Esophagus squamous epithelium (tissue), 5 donors: ENCODE measurements around the gene MGMT. TPM values are rescaled to one million over a fixed set of nuclear protein-coding genes. Genes with fewer than 3 reads are reported as not detected.

Source experiments
- DNase-seq: peaks from one replicate; lab custom pipeline; 2025; lab: John Stamatoyannopoulos, UW
- H3K27ac ChIP-seq, 4 donors: fragments of 200-600 bp; sonication (generic); one replicate each; pipeline ENCODE4 v1.5.1; 2016 to 2019; ENCODE audit warnings: mild to moderate bottlenecking in 1 of 4
- H3K27me3 ChIP-seq, 4 donors: fragments of 200-600 bp; sonication (generic); 1 replicate in 3 of 4; 2 replicates in 1 of 4; pipeline versions ENCODE4 v1.5.1 to v1.6.0; 2017 to 2021; ENCODE audit warnings: antibody characterized with exemption in 1 of 4
- H3K36me3 ChIP-seq, 3 donors: fragments of 200-600 bp; sonication (generic); one replicate each; pipeline ENCODE4 v1.5.1; 2016 to 2019
- H3K4me1 ChIP-seq, 3 donors: fragments of 200-600 bp; sonication (generic); one replicate each; pipeline ENCODE4 v1.5.1; 2017 to 2019
- H3K4me3 ChIP-seq, 4 donors: fragments of 200-600 bp; sonication (generic); 1 replicate in 3 of 4; 2 replicates in 1 of 4; pipeline ENCODE4 v1.5.1; 2016 to 2019; ENCODE audit warnings: mild to moderate bottlenecking in 2 of 4, moderate library complexity in 1 of 4
- H3K9me3 ChIP-seq, 3 donors: fragments of 200-600 bp; sonication (generic); one replicate each; pipeline ENCODE4 v1.5.1; 2016 to 2019
- POLR2A ChIP-seq, 4 donors: fragments of 450-650 bp; IDR thresholded peaks; one replicate each; pipeline ENCODE4 v1.6.1; 2017; ENCODE audit warnings: antibody characterized with exemption in 4 of 4, mild to moderate bottlenecking in 4 of 4, moderate library complexity in 3 of 4
- WGBS, 2 donors: methylation state at CpG; one replicate each; pipeline ENCODE4 v1.1.5; 2018; 5-methylcytosine and 5-hydroxymethylcytosine counted together
- intact Hi-C: fragments of 100-400 bp; cut with DNase I; formaldehyde crosslinking; loops from one replicate; pipeline ENCODE4 v1.15.0; 2022
- total RNA-seq, 4 donors: library from RNA; depleted of rRNA; stranded (reverse); fragments of >200 nt; gene quantifications; one replicate each; pipeline ENCODE4 v1.1.0, GENCODE V29; 2016
- TF ChIP-seq, protein P1 (sequence below), 6 experiments: fragments of 450-650 bp in 4 of 6; fragments of 200-600 bp in 2 of 6; sonication (generic) in 2 of 6; IDR thresholded peaks; one replicate each; pipeline ENCODE4 v1.5.1; 2016 to 2019; ENCODE audit warnings: antibody characterized with exemption in 6 of 6, mild to moderate bottlenecking in 4 of 6, moderate library complexity in 4 of 6
- donor health status: DM: yes; HTN: yes; CAD: no.

Gene MGMT
- total RNA-seq, 4 donors from 2014 or later = 15.6 to 28.8 (median 18.4) TPM

DNA sequence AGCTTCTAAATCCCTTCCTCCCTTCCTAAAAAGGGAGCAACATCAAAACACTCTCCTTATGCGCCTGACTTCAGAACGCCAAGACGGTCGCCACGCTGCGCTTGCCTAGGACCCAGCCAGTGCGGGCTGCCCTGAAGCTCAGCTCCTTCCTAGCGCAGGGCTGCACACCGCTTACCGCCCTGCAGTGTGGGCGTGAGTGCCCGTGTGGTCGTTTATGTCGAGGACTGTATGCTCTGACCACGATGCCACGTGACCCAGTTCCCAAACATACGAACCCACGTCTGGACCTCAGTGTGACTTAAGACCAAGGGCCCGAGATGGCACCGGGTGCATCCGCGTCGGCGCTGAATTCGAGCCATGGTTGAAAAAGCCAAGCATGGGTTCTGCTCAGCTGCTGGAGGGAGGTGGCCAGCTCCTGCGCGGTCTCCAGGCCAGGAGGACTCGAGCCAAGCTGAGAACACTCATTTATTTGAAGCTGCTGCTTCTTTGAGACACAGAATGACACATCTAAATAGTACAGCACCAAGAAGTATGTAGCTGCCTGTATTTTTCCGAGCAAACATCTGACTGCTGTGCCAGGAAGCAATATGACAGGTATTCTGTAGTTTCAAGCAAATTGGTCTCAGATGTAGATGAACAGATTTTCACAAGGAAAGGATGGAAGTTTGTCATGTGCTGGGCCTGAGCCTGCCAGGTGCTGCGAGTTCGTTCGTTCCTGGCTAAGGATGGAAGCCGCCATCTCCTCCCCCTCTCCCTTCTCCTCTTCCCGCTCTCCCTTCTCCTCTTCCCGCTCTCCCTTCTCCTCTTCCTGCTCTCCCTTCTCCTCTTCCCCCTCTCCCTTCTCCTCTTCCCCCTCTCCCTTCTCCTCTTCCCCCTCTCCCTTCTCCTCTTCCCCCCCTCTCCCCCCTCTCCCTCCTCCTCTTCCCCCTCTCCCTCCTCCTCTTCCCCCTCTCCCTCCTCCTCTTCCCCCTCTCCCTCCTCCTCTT lies 312.4 kb downstream of the MGMT start:
- WGBS, 2 donors = 86 to 90% methylated on average over 33 to 35 of the region's 35 CpGs
- no peak for DNase-seq
- no peaks in the 10 kb centered on the region for H3K4me1 ChIP-seq
- no peak overlapping the region for H3K4me3 ChIP-seq
- H3K27me3 ChIP-seq = no peaks in the 10 kb centered on the region
- intact Hi-C loops = no loop called here
- no peak overlapping the region for H3K27ac ChIP-seq
- peaks cover 0 to 27% (median 0%) of the 10 kb centered on the region in 3 donors for H3K9me3 ChIP-seq
- TF ChIP-seq POLR2A (IDR thresholded peaks at IDR 0.05) = no peak
- TF ChIP-seq, protein P1, sequence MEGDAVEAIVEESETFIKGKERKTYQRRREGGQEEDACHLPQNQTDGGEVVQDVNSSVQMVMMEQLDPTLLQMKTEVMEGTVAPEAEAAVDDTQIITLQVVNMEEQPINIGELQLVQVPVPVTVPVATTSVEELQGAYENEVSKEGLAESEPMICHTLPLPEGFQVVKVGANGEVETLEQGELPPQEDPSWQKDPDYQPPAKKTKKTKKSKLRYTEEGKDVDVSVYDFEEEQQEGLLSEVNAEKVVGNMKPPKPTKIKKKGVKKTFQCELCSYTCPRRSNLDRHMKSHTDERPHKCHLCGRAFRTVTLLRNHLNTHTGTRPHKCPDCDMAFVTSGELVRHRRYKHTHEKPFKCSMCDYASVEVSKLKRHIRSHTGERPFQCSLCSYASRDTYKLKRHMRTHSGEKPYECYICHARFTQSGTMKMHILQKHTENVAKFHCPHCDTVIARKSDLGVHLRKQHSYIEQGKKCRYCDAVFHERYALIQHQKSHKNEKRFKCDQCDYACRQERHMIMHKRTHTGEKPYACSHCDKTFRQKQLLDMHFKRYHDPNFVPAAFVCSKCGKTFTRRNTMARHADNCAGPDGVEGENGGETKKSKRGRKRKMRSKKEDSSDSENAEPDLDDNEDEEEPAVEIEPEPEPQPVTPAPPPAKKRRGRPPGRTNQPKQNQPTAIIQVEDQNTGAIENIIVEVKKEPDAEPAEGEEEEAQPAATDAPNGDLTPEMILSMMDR (IDR thresholded peaks at IDR 0.05) = no peak
- no peaks in the 10 kb centered on the region for H3K36me3 ChIP-seq

DNA sequence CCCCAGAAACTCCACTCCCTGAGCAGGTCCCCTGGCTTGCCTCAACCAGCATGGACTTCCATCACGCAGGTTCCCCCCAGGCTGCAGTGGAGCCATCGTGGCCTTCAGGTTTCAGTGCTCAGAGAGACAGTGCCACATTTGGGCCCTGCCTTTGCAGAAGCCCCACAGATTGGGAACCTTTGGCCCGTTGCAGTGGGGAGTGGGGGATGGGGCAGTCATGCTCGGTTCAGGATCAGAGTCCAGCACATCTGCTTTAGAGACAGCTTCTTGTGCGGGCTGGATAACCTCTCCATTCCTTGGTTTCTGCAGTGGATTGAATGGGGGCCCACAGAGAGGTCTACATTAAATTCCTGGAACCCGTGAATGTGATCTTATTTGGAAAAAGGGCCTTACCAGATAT lies 313.2 kb downstream of the MGMT start:
- no peak overlapping the region for H3K4me3 ChIP-seq
- H3K27me3 ChIP-seq = no peaks in the 10 kb centered on the region
- TF ChIP-seq, protein P1 (IDR thresholded peaks at IDR 0.05) = no peak
- TF ChIP-seq POLR2A (IDR thresholded peaks at IDR 0.05) = no peak
- intact Hi-C loops = no loop called here
- H3K27ac ChIP-seq = no peak overlapping the region
- H3K9me3 ChIP-seq = peaks cover 0 to 27% (median 0%) of the 10 kb centered on the region in 3 donors
- H3K4me1 ChIP-seq = no peaks in the 10 kb centered on the region
- 88% methylated on average over 3 of the region's 6 CpGs; no CpG with 5 or more reads in 1 of the 2 donors for WGBS, 2 donors
- H3K36me3 ChIP-seq = no peaks in the 10 kb centered on the region
- DNase-seq = no peak

DNA sequence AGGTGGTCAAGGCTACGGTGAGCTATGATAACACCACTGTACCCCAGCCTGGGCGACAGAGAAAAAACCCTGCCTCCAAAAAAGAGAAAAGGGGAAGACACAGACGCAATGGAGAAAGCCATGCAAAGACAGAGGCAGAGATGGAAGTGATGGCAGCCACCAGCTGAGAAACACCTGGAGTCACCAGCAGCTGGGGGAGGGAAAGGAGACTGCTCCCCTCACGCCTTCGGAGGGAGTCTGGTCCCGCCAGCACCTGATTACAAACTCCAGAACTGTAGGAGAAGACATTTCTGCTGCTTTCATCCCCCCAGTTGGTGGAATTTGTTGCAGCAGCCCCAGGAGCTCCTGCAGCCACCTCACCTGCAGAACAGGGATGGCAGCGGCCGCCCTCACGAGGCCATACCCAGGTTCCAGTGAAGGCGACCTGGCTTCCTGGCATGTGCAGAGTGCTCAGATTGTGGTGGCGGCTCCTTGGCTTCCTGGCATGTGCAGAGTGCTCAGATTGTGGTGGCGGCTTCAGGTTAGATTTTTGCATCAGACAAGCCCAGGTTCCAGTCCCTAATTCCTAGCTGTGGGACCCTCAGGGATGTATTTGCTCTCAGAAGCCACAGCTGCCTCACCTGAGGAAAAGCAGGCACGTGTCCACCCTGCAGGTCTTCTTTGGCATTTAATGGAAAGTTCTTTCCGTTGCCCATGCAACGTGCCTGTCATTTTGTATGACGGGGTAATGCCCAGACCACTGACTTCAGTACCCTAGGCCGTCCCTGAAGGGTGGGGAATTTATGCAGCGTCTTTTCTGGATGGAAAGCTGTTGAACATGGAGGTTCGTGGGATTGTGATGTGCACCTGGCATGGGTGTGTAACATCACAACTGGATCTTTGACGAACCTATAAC lies 314.1 kb downstream of the MGMT start:
- Histone ChIP-seq H3K27me3 (no peaks in the 10 kb centered on the region), H3K4me3 (no peak overlapping the region), H3K27ac (no peak overlapping the region), H3K4me1 (no peaks in the 10 kb centered on the region), H3K36me3 (no peaks in the 10 kb centered on the region), H3K9me3 (peaks cover 0 to 32% (median 0%) of the 10 kb centered on the region in 3 donors)
- no peak for DNase-seq
- TF ChIP-seq POLR2A (IDR thresholded peaks at IDR 0.05) = no peak
- TF ChIP-seq, protein P1 (IDR thresholded peaks at IDR 0.05) = no peak
- intact Hi-C loops = no loop called here
- 92 to 93% methylated on average over 7 to 10 of the region's 20 CpGs for whole genome bisulfite sequencing, 2 donors

DNA sequence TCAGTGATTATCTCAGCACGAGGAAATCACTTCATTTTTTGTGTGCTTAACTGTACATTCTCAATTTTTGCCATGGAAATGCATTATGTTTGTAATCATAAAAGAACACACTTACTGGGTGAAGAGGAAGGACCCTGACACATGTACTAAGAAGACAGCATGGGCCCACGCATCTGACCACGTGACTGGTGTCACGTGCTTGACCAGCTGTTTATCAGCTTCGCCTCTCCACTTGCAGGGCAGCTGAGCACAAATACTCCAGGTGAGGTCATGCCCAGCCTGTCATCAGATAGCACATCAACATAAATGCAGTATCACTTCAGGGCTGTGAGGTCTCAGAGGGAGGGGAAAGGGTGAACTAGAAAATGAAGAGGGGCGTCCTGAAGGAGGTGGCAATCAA lies 317.2 kb downstream of the MGMT start:
- H3K9me3 ChIP-seq = peaks cover 0 to 54% (median 3%) of the 10 kb centered on the region in 3 donors
- TF ChIP-seq, protein P1 (IDR thresholded peaks at IDR 0.05) = no peak
- no peak for TF ChIP-seq POLR2A (IDR thresholded peaks at IDR 0.05)
- intact Hi-C loops = no loop called here
- no peaks in the 10 kb centered on the region for H3K4me1 ChIP-seq
- H3K27ac ChIP-seq = no peak overlapping the region
- H3K27me3 ChIP-seq = no peaks in the 10 kb centered on the region
- no peak for DNase-seq
- H3K4me3 ChIP-seq = no peak overlapping the region
- WGBS, 2 donors = 71 to 74% methylated on average over 6 of the region's 6 CpGs
- no peaks in the 10 kb centered on the region for H3K36me3 ChIP-seq
